Thyroid gland (tissue), 4 donors: ENCODE measurements around the gene TMEM18. TPM values are rescaled to one million over a fixed set of nuclear protein-coding genes. Genes with fewer than 3 reads are reported as not detected.

Source experiments
- DNase-seq, 2 donors: peaks; one replicate each; pipeline ENCODE4 v3.0.0-alpha.2; 2019
- H3K27ac ChIP-seq, 3 donors: fragments of 200-600 bp; sonication (generic); 1 replicate in 2 of 3; 2 replicates in 1 of 3; pipeline ENCODE4 v1.5.1; 2016 to 2019; ENCODE audit warnings: mild to moderate bottlenecking in 1 of 3, moderate library complexity in 1 of 3
- H3K27me3 ChIP-seq: fragments of 200-600 bp; sonication (generic); one replicate; pipeline ENCODE4 v1.5.1; 2019
- H3K36me3 ChIP-seq, 2 donors: fragments of 200-600 bp; sonication (generic); one replicate each; pipeline ENCODE4 v1.5.1; 2016 to 2019
- H3K4me1 ChIP-seq, 2 donors: fragments of 200-600 bp; sonication (generic); one replicate each; pipeline ENCODE4 v1.5.1; 2017 to 2019
- H3K4me3 ChIP-seq, 3 donors: fragments of 200-600 bp; sonication (generic); replicated peaks in 1 of 3; 1 replicate in 2 of 3; 2 replicates in 1 of 3; pipeline ENCODE4 v1.5.1; 2016; ENCODE audit warnings: mild to moderate bottlenecking in 1 of 3
- H3K9me3 ChIP-seq: fragments of 200-600 bp; sonication (generic); one replicate; pipeline ENCODE4 v1.5.1; 2017
- POLR2A ChIP-seq, 2 donors: fragments of 450-650 bp; IDR thresholded peaks; one replicate each; pipeline ENCODE4 v1.6.1; 2017; ENCODE audit warnings: antibody characterized with exemption in 2 of 2, mild to moderate bottlenecking in 2 of 2, moderate library complexity in 1 of 2
- WGBS, 2 donors: methylation state at CpG; one replicate each; pipeline ENCODE4 v1.1.5; 2017; 5-methylcytosine and 5-hydroxymethylcytosine counted together
- intact Hi-C: fragments of 100-400 bp; cut with DNase I; formaldehyde crosslinking; loops from one replicate; pipeline ENCODE4 v1.15.1; 2023
- total RNA-seq, 4 donors: library from RNA; depleted of rRNA; stranded (reverse); fragments of >200 nt; gene quantifications; one replicate each; pipeline ENCODE4 v1.2.3, GENCODE V29; 2016
- TF ChIP-seq, protein P1 (sequence below), 6 experiments: fragments of 200-600 bp in 3 of 6; fragments of 450-650 bp in 3 of 6; sonication (generic) in 3 of 6; IDR thresholded peaks; one replicate each; pipeline ENCODE4 v1.5.1; 2016 to 2019; ENCODE audit warnings: antibody characterized with exemption in 6 of 6, mild to moderate bottlenecking in 2 of 6, inconsistent platforms in 1 of 6, moderate library complexity in 1 of 6

Gene TMEM18
- total RNA-seq, 4 donors from 2014 or later, result 22.2 to 32.0 (median 28.7) TPM

DNA sequence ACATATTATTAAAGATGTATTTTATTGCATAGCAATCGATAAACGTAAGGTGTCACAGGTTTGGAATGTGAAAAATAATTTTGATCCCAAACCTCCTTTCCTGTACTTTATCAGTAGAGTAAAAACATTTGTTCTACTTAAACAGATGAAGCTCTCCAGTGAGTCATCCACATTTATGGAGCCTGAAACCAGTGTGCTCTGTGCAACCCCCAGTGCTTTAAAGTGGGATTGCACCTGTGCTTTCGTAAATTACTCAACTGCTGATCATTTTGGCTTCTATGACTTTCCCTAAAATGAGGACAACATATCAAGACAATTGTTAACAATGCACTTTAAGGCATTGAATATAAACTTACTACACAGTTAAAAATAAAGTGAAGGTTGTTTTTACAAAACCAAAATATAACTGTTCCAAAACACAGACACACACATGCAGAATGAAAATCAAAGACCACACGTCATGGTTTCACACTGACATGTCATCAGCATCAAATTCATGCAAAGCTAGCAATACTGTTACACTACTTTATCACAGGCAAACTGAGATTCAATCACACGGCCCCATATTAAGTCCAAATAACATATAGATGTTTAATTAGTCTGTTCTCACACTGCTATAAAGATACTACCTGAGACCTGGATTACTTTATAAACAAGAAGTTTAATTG, 9.7 kb downstream of the TMEM18 start:
- no peaks in the 10 kb centered on the region for H3K4me1 ChIP-seq
- H3K27ac ChIP-seq, result no peak overlapping the region
- H3K27me3 ChIP-seq, result no peaks in the 10 kb centered on the region
- no peak overlapping the region for H3K4me3 ChIP-seq
- no peak for DNase-seq
- no peak for TF ChIP-seq POLR2A (IDR thresholded peaks at IDR 0.05)
- TF ChIP-seq, protein P1, sequence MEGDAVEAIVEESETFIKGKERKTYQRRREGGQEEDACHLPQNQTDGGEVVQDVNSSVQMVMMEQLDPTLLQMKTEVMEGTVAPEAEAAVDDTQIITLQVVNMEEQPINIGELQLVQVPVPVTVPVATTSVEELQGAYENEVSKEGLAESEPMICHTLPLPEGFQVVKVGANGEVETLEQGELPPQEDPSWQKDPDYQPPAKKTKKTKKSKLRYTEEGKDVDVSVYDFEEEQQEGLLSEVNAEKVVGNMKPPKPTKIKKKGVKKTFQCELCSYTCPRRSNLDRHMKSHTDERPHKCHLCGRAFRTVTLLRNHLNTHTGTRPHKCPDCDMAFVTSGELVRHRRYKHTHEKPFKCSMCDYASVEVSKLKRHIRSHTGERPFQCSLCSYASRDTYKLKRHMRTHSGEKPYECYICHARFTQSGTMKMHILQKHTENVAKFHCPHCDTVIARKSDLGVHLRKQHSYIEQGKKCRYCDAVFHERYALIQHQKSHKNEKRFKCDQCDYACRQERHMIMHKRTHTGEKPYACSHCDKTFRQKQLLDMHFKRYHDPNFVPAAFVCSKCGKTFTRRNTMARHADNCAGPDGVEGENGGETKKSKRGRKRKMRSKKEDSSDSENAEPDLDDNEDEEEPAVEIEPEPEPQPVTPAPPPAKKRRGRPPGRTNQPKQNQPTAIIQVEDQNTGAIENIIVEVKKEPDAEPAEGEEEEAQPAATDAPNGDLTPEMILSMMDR (IDR thresholded peaks at IDR 0.05), result peak in 5 of 6 experiments; percentile 11 to 43 (median 22)
- H3K9me3 ChIP-seq, result no peaks in the 10 kb centered on the region
- WGBS, 2 donors, result 95% methylated on average over 5 of the region's 5 CpGs
- intact Hi-C loops, result no loop called here
- H3K36me3 ChIP-seq, result peaks cover 15 to 49% of the 10 kb centered on the region in 2 donors

DNA sequence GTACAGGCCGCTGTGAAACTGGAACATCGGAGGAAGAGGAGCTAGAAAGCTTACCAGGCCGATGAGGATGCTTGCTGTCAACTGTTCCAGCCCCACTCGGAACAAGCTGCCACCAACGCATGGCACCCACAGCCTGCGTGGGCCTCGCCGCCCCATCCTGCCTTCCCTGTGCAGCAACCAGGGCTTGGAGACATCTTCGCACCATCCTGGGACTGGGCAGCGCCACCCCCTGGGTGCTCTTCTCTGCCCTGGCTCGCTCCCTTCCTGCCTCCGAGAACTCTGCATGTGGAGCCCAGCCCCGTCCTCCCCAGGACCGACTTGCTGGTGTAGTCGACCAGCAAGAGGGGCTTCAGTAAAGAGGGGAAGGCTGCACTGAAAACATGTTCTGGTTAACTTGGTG, 10.8 kb downstream of the TMEM18 start:
- WGBS, 2 donors, result 98% methylated on average over 14 to 15 of the region's 15 CpGs
- Histone ChIP-seq H3K4me3 (no peak overlapping the region), H3K9me3 (no peaks in the 10 kb centered on the region), H3K27me3 (no peaks in the 10 kb centered on the region), H3K36me3 (peaks cover 15 to 41% of the 10 kb centered on the region in 2 donors), H3K4me1 (no peaks in the 10 kb centered on the region), H3K27ac (no peak overlapping the region)
- intact Hi-C loops, result no loop called here
- DNase-seq, result no peak
- TF ChIP-seq, protein P1 (IDR thresholded peaks at IDR 0.05), result no peak
- TF ChIP-seq POLR2A (IDR thresholded peaks at IDR 0.05), result no peak

DNA sequence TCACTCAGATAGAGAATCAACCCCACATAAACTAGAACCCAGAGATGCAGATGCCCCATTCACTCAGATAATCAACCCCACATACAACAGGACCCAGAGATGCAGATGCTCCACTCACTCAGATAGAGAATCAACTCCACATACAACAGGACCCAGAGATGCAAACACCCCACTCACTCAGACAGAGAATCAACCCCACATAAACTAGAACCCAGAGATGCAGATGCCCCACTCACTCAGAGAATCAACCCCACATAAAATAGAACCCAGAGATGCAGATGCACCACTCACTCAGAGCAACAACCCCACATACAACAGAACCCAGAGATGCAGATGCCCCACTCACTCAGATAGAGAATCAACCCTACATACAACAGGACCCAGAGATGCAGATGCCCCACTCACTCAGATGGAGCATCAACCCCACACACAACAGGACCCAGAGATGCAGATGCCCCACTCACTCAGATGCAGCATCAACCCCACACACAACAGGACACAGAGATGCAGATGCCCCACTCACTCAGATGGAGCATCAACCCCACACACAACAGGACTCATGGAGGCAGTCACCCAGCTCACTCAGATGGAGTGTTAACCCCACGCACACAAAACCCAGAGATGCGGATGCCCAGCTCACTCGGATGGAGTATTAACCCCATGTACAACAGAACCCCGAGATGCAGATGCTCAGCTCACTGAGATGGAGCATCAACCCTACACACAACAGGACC, 11.7 kb downstream of the TMEM18 start:
- intact Hi-C loops, result no loop called here
- WGBS, 2 donors, result 91 to 95% methylated on average over 4 of the region's 4 CpGs
- DNase-seq, result no peak
- TF ChIP-seq, protein P1 (IDR thresholded peaks at IDR 0.05), result no peak
- no peak for TF ChIP-seq POLR2A (IDR thresholded peaks at IDR 0.05)
- Histone ChIP-seq H3K36me3 (peaks cover 15 to 35% of the 10 kb centered on the region in 2 donors), H3K4me3 (no peak overlapping the region), H3K27ac (no peak overlapping the region), H3K9me3 (no peaks in the 10 kb centered on the region), H3K27me3 (no peaks in the 10 kb centered on the region), H3K4me1 (no peaks in the 10 kb centered on the region)

DNA sequence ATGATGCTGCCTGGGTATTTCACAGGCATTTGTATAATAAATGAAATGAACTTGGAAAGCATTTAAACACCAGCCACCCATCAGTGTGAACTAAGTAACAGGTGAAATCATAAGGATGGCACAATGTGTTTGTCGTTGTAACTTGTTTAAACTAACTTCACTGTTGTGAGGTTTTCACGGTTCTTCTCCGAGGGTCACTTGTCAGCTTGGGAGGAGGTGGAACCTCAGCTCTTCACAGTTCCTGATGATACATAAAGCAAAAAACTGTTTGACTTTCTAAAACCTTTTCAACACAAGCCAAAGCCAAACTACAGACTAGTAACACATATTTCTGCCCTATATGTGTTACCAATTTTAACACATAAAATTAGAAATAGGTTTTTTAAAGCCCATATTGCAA, 13.1 kb downstream of the TMEM18 start:
- intact Hi-C loops, result no loop called here

More for the DNA sequence above, 13.1 kb downstream of the TMEM18 start:
- Histone ChIP-seq H3K36me3 (peaks cover 10 to 26% of the 10 kb centered on the region in 2 donors), H3K4me1 (no peaks in the 10 kb centered on the region), H3K9me3 (no peaks in the 10 kb centered on the region), H3K4me3 (no peak overlapping the region), H3K27me3 (no peaks in the 10 kb centered on the region), H3K27ac (no peak overlapping the region)
- TF ChIP-seq, protein P1 (IDR thresholded peaks at IDR 0.05), result no peak
- no peak for DNase-seq
- 86 to 89% methylated on average over 3 of the region's 3 CpGs for WGBS, 2 donors
